Ishikawa (cell line): ENCODE measurements around the gene WSCD1.

Source experiments
- CEBPB ChIP-seq: IDR thresholded peaks from 2 replicates; pipeline ENCODE4 v1.6.1; 2012
- CREB1 ChIP-seq: IDR thresholded peaks from 2 replicates; pipeline ENCODE4 v1.6.1; 2012; ENCODE audit warnings: low read depth
- EGR1 ChIP-seq: IDR thresholded peaks from 2 replicates; pipeline ENCODE4 v1.6.1; 2012
- EP300 ChIP-seq: IDR thresholded peaks from 2 replicates; pipeline ENCODE4 v1.6.1; 2012; ENCODE audit warnings: borderline replicate concordance
- FOXM1 ChIP-seq: IDR thresholded peaks from 2 replicates; pipeline ENCODE4 v1.6.1; 2012; ENCODE audit warnings: low read depth, borderline replicate concordance
- MAX ChIP-seq: IDR thresholded peaks from 2 replicates; pipeline ENCODE4 v1.6.1; 2012
- NFIC ChIP-seq: IDR thresholded peaks from 2 replicates; pipeline ENCODE4 v1.6.1; 2012
- RAD21 ChIP-seq: IDR thresholded peaks from 2 replicates; pipeline ENCODE4 v1.6.1; 2012; ENCODE audit warnings: low read depth
- REST ChIP-seq: IDR thresholded peaks from 2 replicates; pipeline ENCODE4 v1.6.1; 2012; ENCODE audit warnings: low read depth, mild to moderate bottlenecking
- TCF12 ChIP-seq: IDR thresholded peaks from 2 replicates; pipeline ENCODE4 v1.6.1; 2012; ENCODE audit warnings: low read depth
- TEAD4 ChIP-seq: IDR thresholded peaks from 2 replicates; pipeline ENCODE4 v1.6.1; 2012
- USF1 ChIP-seq: IDR thresholded peaks from 2 replicates; pipeline ENCODE4 v1.6.1; 2012
- YY1 ChIP-seq: IDR thresholded peaks from 2 replicates; pipeline ENCODE4 v1.6.1; 2012; ENCODE audit warnings: low read depth
- ZBTB7A ChIP-seq: IDR thresholded peaks from 2 replicates; pipeline ENCODE4 v1.6.1; 2012; ENCODE audit warnings: low read depth

- TF ChIP-seq MAX (no peak), EP300 (no peak), TCF12 (no peak), NFIC (no peak), REST (no peak), CREB1 (no peak), TEAD4 (no peak), CEBPB (no peak), RAD21 (no peak), EGR1 (no peak), FOXM1 (no peak), USF1 (no peak), YY1 (no peak), ZBTB7A (no peak)
These were observed 93.6 kb downstream of the WSCD1 start for GRCh38 chr17:6163612-6164333.
